ENCODE data around the gene HGF.

DNA sequence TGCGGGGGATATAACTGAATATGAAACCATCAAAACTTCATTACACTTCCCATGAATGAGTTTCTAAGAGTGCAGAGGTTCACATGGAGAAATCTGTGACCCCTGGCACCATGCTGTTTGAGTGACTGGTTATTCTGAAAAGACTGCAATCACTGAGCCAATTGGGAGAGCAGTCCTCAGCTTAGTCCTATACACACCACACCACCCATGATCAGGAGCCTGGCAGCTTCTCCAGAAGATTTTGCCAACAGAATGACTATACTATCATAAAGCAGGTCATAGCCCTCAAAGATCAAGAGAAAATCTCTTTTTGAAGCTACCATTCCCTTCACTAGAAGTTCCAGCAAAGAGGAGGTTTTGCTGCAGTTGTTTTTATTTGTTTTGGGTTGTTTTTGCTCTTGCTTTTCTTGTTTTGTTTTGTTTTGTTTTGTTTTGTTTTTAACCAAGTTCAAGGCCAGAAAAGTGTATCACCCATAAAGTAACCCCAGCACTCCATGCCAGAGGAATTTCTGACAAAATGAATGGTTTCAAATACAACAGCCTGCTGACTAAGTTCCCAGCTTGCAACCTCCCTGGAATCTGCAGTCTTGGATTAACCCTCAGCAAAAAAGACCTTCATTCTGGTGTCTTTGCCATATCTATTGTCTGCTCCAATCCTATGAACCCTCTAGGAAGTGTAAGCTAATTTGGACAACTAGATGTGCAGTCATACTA is 19.7 kb upstream of the HGF start:
- TF ChIP-seq, protein P1, sequence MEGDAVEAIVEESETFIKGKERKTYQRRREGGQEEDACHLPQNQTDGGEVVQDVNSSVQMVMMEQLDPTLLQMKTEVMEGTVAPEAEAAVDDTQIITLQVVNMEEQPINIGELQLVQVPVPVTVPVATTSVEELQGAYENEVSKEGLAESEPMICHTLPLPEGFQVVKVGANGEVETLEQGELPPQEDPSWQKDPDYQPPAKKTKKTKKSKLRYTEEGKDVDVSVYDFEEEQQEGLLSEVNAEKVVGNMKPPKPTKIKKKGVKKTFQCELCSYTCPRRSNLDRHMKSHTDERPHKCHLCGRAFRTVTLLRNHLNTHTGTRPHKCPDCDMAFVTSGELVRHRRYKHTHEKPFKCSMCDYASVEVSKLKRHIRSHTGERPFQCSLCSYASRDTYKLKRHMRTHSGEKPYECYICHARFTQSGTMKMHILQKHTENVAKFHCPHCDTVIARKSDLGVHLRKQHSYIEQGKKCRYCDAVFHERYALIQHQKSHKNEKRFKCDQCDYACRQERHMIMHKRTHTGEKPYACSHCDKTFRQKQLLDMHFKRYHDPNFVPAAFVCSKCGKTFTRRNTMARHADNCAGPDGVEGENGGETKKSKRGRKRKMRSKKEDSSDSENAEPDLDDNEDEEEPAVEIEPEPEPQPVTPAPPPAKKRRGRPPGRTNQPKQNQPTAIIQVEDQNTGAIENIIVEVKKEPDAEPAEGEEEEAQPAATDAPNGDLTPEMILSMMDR (IDR thresholded peaks at IDR 0.05; ENCODE audit: insufficient read depth, low read depth, low read length): no peak
- no peak for TF ChIP-seq EZH2 (IDR thresholded peaks at IDR 0.05; ENCODE audit: insufficient read depth, low read length)
